Measurements from ENCODE around the gene IL19.
"Not testable (repeated sequence)": the region's sequence is repeated elsewhere in the genome, so short reads cannot be mapped to it uniquely, and the experiment has no call there.

IL19 gene

DNA sequence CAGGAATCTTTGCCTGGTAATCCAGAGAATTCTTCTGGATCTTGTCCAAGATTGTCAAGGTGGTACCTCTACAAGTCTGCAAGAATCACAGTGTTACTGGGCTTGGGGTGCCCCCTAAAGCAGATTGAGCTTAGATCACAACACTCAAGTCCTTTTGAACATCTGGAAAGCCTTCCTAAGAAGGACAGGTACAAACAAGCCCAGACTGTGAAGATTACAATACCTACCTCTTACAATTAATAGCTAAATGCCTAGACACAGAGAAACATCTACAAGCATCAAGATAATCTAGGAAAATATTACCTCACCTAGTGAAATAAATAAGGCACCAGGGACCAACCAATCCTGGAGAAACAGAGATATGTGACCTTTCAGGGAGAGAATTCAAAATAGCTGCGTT lies 77.4 kb downstream of the IL19 start:
- intact Hi-C loops (cut with DNase I) = no loop called here

DNA sequence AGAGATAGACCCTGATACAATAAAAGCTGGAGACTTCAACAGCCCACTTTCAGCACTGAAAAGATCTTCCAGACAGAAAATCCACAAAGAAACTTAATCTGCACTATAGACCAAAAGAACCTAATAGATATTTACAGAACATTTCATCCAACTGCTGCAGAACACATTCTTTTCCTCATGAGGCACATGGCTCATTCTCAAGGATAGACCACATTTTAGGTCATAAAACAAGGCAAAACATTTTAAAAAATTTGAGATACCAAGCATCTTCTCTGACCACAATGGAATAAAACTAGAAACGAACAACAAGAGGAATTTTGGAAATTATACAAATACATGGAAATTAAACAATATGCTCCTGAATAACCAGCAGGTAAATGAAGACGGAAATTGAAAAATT lies 79.8 kb downstream of the IL19 start:
- DNase-seq = no peak
- intact Hi-C loops (cut with DNase I) = no loop called here

More for the DNA sequence above, 77.4 kb downstream of the IL19 start:
- DNase-seq = no peak

GRCh38 chr1:206851341-206852010 lies 80.9 kb downstream of the IL19 start:
- DNase-seq = no peak
- intact Hi-C loops (cut with DNase I) = no loop called here

- DNase-seq; intact Hi-C loops (cut with DNase I): not testable (repeated sequence)
These were observed 82.1 kb downstream of the IL19 start for GRCh38 chr1:206852662-206853061.

DNA sequence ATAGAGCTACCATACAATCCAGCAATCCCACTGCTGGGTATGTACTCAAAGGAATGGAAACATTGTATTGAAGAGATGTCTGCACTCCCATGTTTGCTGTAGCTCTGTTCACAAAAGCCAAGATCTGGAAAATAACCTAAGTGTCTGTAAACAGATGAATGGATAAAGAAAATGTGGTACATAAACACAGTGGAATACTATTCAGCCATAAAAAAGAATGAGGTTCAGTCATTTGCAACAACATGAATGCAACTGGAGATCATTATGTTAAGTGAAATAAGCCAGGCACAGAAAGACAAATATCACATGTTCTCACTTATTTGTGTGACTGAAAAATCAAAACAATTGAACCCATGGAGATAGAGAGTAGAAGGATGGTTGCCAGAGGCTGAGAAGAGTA lies 83.1 kb downstream of the IL19 start:
- intact Hi-C loops (cut with DNase I); DNase-seq: not testable (repeated sequence)

DNA sequence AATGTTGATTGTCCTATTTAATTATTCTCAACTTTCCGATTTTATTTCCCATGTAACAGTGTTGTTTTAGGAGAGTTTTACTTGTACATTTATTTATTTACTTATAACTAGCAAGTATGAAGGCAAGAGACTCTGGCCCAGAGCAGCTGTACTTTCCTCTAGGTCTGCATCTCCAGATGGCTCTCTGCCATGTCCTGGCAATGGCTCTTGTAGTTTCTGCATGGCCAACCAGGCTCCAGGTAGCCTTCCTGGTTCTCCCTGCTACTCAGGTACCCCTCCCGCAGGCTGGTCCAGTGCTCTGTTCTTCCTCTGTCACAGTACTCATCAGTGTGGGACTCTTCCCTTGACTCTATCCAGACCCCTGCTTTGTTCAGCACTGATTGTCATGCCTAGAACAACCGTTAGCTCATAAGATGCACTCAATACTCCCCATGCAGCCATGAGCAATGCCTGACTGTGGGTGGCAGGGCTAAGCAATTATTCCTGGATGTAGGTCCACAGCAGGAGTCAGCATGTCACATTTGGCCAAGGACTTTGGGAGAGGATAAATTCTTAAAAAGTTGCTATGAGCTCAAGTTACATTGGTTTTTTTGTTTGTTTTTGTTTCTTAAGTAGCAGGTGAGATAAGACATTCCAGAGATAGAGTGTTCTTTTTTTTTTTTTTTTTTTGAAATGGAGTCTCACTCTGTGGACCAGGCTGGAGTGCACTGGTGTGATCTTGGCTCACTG lies 84.0 kb downstream of the IL19 start:
- no peak for DNase-seq
- intact Hi-C loops (cut with DNase I) = no loop called here

GRCh38 chr1:206855859-206856258 lies 85.3 kb downstream of the IL19 start:
- DNase-seq = no peak
- intact Hi-C loops (cut with DNase I) = no loop called here

- intact Hi-C loops (cut with DNase I) = no loop called here
- no peak for DNase-seq
These were observed 86.3 kb downstream of the IL19 start for GRCh38 chr1:206856674-206857464.

GRCh38 chr1:206859082-206859521 lies 88.5 kb downstream of the IL19 start:
- intact Hi-C loops (cut with DNase I) = no loop called here
- DNase-seq = no peak

- intact Hi-C loops (cut with DNase I) = no loop called here
- no peak for DNase-seq
These were observed 89.6 kb downstream of the IL19 start for GRCh38 chr1:206860165-206860564.

DNA sequence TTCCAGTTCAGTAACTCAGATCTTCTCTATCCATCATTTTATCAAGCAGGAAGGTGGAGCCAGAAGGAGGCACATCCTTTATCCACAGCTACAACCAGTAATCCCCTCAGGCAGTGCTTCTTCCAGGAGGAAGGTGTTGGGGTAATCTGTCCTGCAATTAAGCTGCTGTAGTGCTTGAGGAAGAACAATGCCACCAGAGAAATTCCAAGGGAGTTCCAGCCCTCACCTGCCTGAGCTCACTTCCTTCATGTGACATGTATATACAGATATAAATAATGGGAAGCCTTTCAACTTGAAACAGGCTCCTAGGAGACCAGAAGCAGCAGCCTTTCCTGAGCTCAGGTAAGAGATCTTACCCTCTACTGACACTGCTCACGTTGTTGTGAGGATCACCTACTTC lies 92.7 kb downstream of the IL19 start:
- no peak for DNase-seq
- intact Hi-C loops (cut with DNase I) = no loop called here

GRCh38 chr1:206864939-206865671 lies 94.5 kb downstream of the IL19 start, which contains the start of gene IL20:
Gene IL20, plus strand, starts transcription at chr1:206865623. Its CDS starts 230 bp downstream, at chr1:206865853.
- intact Hi-C loops (cut with DNase I) = no loop called here
- peak in 8 of 10 donors; percentile 32 to 81 (median 60) for DNase-seq

DNA sequence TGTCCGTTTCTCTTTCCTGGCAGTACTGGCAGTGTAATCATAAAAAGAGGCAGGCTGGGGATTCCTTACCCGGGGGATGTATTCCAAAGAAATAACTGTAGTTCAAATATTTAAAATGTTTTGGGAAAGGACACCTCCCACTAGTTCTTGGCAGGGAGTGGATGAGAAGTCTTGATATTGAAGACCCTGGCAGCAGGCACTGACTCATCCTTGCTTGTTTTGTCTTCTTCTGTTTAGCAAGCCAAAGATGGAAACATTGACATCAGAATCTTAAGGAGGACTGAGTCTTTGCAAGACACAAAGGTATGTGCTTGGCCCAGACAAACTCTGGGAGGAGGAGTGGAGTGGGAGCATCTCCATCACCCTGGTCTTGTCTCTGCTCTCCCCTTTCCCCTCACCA lies 95.5 kb downstream of the IL19 start:
- no peak for DNase-seq
- intact Hi-C loops (cut with DNase I) = no loop called here

DNA sequence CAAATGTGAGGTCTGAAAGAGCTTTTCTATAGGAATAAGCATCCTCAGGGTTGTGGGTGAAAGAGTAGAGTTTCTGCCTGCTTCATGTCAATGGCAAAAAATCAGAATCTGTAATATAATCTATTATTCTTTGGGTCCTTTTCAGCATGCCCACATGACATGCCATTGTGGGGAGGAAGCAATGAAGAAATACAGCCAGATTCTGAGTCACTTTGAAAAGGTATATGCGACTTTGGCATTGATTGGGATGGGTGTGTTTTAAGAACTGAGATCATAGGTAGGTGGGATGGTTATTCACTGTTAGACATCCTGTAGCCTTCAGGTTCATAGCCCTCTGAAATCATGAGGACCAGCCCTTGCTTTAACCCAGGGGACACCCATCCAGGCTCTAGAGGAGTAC lies 96.7 kb downstream of the IL19 start:
- intact Hi-C loops (cut with DNase I) = no loop called here
- DNase-seq = no peak

DNA sequence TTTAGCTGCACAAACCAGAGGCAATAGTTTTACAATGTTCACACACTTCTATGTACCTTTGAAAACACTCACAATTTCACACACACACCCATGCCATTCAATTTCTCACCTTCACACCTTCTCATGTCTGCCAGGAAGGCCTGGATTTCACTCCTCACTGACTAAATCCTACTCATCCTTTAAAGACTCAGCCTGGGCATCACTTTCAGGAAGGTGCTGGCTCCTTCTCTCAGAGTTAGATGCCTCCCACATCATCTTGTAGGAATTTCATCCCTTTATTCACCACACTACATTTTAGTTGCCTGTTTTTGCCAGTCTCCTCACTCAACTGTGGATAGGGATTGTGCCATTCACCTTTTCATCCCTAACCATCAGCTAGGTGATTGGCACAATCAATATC lies 97.1 kb downstream of the IL19 start:
- DNase-seq = no peak
- intact Hi-C loops (cut with DNase I) = no loop called here

DNA sequence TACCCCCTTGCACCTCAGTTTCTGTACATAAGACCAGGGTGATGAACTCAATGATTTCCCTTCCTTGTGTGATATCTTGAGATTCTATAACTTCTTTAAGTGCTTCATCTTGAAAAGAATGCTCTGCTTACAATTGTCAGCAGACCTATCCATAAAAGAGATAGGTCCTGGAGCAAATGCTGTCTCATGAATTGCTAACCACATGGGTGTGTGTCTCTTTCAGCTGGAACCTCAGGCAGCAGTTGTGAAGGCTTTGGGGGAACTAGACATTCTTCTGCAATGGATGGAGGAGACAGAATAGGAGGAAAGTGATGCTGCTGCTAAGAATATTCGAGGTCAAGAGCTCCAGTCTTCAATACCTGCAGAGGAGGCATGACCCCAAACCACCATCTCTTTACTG lies 97.7 kb downstream of the IL19 start:
- DNase-seq = no peak
- intact Hi-C loops (cut with DNase I) = no loop called here

- no peak for DNase-seq
- intact Hi-C loops (cut with DNase I) = no loop called here
These were observed 101.6 kb downstream of the IL19 start for GRCh38 chr1:206872139-206872538.

DNA sequence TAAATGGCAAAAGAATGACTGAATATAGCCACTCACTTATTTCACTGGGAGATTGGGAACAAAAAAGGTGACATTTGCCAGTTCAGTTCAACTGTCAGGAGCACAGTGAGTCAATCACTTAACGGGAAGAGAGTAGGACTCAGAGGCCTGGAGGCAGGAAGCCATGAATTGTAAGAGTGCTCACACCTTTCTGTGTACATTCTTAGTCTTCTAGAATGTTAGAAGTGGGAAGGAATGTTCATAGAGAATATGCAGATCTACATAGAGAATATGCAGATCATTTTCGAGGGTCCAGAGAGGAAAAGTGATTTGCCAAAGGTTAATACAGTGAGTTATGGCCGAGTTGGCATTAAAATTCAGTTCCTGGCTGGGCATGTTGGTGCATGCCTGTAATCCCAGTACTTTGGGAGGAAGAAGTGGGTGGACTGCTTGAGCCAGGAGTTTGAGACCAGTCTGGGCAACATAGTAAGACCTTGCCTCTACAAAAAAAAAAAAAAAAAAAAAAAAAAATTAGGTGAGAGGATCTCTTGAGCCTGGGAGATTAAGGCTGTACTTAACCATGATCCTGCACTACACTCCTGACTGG lies 103.1 kb downstream of the IL19 start:
- DNase-seq = no peak
- intact Hi-C loops (cut with DNase I) = no loop called here

- DNase-seq = no peak
- intact Hi-C loops (cut with DNase I) = no loop called here
These were observed 105.3 kb downstream of the IL19 start for GRCh38 chr1:206875752-206876377.

GRCh38 chr1:206878456-206878855 lies 107.9 kb downstream of the IL19 start:
- intact Hi-C loops (cut with DNase I) = no loop called here

More at GRCh38 chr1:206878456-206878855, 107.9 kb downstream of the IL19 start:
- no peak for DNase-seq
